ENCODE measurements around the gene ARV1.
A peak's percentile ranks its signal among the peaks of the same experiment; 100 is the strongest.
"Not testable (repeated sequence)": the region's sequence is repeated elsewhere in the genome, so short reads cannot be mapped to it uniquely, and the experiment has no call there.

ARV1 gene

DNA sequence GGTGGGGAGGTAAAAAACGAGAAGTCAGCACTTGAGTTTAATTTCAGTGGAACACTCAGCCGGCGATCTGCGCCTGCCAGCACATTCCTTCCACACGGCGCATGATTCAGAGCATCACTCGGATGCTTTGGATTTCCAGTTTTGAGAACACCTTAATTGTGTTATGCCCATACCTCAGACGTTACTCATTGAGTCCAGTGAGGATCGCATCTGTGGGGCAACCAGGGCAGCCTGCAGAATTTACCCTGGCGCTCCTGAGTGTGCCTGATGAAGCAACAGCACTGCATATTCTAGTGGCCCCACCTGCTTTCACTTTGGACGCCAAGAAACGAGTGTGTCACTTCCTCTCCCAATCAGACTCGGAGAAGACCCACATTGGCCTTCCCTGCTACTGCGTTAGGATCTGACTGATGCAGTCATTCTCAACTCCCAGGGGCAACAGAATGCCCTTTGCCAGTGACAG, 41.3 kb downstream of the ARV1 start:
- peak in 1 of 2 experiments; percentile 30 for DNase-seq

DNA sequence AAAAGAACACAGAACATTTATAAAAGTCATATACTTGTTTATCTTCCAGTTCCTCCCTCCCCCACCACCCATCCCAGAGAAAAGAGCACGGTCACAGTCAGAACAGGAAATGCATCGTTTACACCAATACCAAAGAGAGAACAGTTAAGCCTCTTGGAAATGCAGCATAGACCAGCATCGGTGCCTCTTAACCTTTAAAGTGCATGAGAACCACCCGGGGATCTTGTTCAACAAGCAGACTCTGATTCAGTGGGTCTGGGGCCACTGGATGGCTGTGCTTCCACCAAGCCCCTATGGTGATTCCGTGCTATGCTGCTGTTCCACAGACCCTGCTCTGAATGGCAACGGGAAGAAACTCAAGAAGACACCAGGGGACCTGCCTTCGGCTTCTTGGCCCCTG, 41.9 kb downstream of the ARV1 start:
- DNase-seq: no peak

DNA sequence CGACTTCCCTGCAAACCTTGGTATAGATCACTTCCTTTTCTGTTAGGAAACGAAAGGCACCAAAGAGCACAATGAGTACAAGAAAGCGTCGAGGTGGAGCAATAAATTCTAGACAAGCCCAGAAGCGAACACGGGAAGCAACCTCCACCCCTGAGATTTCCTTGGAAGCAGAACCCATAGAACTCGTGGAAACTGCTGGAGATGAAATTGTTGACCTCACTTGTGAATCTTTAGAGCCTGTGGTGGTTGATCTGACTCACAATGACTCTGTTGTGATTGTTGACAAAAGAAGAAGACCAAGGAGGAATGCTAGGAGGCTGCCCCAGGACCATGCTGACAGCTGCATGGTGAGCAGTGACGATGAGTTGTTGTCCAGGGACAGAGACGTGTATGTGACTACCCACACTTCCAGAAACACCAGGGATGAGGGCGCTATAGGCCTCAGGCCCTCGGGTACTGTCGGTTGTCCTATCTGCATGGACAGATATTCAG, 42.7 kb downstream of the ARV1 start:
- DNase-seq: no peak

DNA sequence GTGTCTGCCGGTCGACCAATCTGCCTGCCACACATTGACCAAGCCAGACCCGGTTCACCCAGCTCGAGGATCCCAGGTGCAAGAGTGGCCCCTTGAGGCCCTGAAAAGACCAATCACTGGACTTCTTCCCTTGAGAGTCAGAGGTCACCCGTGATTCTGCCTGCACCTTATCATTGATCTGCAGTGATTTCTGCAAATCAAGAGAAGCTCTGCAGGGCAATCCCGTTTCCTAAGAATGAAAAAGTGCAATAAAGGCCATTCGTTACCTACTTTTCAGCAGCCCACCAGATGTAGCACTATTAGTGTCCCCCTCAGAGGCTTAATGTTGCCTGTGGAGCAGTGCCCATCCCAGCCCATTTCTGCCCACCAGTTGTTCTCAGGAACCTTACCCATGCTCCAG, 43.6 kb downstream of the ARV1 start:
- DNase-seq: not testable (repeated sequence)

DNA sequence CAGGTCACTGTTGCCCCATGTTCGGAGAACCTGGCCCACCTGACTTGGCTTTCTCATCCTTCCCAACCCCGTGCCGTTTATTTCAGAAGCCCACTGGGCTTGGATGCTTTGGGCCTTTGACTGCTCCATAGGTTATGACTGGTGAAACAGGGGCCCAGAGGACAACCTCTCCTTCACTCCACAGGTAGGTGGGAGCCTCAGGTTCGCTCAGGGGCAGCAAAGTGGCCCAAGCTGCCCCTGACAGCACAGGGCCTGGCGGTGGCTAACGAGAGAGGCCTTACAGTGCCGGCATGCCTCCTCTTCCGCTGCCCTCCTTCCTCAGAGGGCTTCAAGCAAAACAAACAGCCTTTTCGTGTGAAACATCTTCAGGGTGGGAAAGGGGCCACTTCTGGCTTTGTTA, 44.3 kb downstream of the ARV1 start:
- no peak for DNase-seq

DNA sequence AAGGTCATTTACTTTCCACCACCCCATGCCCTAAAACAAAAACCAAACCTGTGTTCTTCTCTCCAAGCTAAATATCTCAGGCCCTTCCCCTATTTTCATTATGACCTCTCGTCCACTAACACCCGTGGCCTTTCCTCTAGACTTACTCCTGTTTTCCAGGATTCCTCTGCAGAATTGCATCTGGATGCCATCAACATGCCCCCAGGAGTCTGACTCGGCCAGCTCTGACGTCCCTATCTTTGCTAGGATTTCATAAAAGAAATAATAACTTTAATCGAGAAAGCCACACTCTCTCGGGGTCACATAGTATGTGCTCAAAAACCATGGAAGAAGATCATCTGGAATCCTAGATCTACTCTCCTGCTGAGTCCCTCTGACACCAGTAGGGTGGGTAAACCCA, 47.7 kb downstream of the ARV1 start:
- no peak for DNase-seq

DNA sequence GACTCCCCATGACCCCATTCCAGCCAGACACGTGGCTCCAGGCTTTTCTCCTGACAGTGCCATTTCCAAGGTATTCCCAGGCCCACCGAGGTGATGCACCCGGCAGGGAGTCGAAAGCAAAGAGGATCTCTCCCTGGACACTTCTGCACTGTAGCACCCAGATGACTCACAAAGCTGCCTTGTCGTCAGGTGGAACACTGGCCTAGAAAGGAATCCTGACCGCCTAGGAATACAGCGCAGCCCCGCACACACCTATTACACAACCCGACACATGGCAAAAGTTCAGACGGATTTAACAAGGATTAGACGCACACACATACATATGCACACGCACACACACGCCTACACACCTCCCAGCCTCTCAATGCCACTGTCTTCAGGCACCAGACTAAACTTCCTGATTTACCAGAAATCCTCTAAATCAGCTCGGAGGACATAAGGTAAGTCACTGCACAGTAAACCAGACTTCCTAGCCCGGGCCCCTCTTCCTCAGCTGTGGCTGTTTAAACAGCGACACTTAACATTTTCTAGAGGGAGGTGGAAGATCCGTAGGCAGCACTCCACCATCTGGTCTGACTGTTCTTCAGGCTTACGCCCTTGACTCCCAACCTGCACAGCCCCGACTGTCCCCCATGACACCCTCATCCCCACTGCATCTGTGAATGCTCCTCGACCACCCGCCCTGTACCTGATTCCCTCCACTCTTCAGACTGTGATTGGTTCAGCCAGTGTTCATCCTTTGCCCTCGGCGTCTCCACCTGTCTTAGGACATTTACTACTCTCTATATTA, 48.4 kb downstream of the ARV1 start:
- no peak for DNase-seq

DNA sequence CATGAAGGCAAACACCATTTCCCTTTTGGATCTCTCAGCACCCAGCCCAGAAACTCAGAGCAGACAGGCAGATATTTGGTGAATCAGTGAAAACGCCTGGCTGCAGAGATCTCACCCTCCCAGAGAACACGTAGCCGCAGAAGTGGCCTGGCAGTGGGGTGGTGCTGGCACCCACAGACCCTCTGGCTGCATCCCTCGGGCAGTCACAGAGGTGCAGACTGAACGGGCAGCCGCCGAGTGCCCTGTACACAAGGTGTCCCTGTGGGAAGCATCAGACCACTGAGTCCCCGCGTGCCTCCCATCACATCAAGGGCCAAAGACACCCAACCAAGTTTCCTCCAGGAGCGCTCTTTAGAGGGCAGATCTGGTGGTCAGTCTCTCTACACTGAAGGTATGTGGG, 49.1 kb downstream of the ARV1 start:
- DNase-seq: no peak

DNA sequence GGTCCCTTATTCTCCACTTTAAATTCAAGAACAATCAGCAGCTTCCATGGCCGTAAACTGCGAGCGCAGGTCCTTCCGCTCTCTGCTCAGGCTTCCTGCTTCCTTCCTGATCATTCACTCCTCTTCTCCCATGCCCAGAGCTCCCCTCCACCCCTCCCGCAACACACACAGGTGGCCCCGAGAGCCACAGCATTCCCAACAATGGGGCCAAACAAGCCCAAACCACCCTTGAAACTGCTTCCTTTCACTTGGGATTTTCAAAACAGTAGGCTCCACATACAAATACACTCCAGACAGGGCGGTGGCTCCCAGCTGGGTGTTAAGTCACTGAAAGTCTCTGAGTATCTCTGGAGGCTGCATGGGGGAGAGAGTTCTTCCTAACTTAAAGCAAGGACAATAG, 49.8 kb downstream of the ARV1 start:
- DNase-seq: no peak

DNA sequence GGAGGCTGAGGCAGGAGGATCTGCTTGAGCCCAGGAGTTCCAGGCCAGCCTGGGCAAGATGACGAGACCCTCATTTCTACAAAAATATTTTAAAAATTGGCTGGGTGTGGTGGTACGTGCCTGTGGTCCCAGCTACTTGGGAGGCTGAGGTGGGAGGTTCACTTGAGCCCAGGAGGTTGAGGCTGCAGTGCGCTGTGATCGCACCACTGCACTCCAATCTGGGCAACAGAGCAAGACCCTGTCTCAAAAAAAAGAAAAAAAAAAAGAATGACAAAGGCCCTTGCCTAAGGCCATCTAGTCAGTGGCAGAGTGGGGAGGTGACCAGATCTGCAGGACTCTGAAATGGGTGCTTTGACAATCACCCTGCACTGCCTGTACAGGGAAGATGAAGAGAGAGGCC, 50.4 kb downstream of the ARV1 start:
- not testable (repeated sequence) for DNase-seq

DNA sequence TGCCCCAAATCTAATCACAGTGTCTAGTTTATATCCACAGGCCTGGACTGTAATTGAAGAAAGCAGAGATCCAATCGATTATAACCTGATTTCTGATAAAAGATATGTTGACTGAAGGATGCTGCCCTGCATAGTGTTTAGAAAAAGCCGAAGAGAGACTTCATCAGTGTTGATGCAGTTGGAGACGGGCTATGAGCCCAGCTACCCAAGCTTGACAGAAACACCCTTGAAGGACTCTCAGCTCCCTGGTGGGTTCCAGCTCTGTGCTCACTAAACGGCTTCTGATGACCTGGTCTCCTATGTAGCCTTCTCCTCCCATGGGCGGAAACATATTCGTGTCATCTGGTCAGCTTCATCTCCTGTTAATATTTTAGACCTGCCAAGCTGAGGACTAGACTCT, 50.9 kb downstream of the ARV1 start:
- no peak for DNase-seq

DNA sequence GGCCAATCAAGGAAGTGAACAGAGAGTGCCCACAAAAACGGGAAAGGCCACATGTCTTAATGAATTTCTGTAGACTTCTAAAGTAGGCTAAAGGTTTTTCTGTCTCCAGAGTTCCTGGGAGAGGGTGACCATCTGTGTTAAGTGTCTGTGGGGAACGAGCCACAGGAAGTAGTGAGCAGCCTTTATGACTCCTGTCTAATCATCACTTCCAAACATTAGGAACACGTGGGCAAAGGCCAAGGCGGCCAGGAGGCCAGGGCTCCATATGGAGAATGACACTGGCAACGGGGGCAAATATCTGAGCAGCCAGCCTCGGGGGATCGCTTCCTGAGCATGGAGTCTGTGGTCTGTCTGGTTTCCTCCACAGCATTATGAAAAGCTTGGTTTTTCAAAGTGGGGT, 54.1 kb downstream of the ARV1 start:
- no peak for DNase-seq

DNA sequence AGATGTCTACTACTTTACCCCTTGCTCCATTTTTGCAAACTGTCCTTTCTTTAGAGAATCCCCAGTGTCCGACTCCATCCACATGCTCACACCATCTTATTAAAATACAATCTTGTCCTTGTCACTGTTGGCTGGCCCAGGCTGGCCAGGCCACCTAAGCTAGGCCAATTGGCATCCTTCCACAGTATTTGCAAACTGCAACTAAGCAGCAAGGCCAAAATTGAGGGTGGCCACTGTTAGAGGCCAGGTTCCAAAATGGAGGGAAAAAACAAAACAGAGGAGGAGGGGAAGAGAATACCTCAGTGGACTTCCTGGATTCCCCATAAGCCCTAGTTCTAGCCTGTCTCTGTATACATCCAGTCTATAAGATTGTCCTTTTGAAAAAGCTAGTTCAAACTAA, 56.9 kb downstream of the ARV1 start:
- DNase-seq: no peak

DNA sequence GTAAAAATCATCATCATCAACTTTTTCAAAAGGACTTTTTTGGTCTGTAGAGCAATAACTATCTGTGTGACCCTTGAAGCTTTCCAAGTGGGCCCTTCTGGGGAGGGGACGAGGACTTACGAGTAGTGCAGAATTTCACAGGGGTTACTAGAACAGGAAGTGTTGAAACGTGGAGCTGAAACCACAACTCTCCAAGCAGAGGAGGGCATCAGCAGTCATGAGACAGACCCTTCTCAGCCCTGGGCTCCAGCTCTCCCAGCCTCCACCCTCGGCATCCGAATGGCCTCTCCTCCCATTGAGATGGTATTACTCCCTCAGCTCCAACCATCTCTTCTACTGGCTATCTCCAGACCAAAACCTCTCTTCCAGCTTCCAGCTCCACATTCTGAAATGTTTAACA, 57.5 kb downstream of the ARV1 start:
- no peak for DNase-seq

DNA sequence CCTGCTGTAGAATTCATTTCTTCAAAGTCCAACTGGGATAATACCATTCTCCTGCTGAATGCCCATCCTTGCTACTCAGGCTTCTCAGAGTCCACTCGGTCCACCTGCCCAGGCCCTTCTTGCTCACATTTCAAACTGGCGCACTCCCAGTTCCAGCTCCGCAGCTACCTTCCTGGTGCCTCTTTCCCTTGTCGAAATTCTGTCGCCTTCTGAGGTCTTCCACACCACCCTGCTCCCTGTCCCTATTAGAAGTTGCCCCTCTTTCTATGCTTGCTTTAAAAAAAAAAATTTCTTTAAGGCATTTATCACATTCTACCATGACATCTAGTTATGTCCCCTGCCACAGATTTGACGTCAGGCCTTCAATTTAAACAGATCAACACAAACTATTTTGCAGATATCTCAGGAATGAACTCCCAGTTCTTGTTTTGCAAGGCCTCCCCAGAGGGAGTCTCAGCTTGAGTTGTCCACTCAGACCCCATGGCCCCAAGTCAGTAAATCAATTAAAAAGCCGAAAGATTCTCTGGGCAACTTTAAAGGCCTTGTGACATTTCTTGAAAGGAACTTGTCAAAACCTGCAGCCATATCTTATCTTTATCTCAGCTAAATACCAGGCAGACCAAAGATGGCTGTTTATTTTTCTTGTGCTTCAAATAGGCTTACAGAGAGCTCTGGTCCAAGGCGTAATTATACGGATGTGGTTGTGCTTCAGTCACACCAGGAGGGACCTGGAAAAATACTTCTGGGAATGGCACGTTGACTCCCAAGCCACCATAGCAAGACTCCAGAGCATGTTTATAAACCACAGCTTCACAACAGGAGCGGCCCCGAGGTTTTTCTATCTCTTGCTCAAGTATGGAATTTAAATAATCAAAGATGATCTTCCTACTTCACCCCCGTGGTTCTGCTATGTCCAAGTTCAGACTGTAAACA, 59.0 kb downstream of the ARV1 start:
- no peak for DNase-seq

DNA sequence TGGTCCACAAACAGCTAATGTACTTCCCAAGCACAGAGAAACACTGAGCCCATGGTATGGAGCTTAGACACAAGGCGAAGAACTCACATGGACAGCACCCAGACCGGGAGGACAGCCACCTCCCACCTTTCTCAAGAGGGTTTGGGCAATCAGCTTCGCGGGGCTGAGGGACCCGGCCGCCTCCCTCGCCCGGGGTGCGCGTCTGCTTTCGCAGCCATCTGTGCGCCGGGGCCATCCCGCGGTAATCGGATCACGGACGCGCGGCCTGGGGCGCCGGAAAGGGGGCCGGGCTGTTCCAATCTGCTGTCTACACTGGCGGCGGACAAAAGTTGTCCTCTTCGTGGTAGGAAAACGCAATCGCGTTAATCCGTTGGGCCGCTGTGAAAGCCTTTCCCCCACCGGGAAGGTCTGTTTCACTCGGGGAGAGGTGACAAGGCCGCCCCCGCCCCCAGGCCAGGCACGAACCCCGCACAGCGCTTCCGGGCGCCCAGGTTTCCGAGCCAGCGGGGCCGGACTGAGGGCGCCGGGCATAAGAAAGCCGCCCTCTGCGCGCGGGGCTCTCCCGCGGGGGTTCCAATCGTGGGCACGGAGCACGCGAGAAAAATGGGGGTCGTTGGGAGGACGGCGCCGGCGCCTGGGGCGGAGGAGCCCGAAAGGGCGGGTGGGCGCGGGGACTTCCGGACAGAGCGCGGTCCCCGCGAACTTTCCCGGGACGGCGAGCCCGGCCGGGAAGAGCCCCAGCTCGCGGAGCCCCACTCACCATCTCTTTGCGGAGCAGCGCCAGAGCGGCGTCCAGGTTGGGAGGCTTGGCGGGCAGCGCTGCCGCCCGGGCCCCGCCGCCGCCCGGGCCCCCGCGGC, 60.5 kb downstream of the ARV1 start:
- DNase-seq: peak; percentile 60 to 69

DNA sequence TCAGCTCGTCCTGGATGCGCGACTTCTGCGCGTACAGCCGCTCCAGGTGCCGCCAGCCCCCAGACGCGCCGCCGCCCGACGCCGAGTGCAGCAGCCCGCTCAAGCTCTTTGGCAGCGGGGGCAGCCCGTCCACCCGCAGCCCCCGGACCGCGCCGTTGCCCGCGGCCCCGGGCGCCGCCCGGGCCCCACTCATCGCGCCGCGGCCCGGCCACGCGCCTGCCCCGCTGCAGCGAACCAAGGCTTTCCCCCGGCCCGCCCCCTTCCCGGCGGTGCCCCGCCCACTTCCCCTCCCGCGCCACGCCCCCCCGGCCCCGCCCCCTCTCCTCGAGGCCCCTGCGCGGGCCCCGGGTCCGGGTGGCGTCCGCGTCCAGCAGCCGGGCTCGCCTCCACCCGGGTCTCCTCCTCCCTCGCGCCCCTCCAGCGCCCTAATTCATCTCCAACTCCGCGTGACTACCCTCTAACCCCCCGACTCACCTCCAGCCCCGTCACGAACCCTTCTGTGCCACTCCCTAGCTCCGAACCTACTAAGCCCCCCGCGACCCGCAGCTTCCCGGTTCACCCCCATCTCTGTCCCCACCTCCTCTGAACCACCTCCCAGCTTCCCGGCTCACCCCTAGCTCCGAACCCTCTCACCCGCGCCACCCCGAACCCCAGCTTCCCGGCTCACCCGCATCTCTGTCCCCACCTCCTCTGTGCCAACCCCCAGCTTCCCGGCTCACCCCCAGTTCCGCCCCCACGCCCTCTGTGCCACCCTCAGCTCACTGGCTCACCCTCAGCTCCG, 61.3 kb downstream of the ARV1 start, which contains the start of gene FAM89A:
TSS of gene FAM89A (minus strand) at position 236 of the 781 bp plus-strand sequence. CDS start at position 193, 43 bp downstream.
- peak; percentile 83 to 84 for DNase-seq

DNA sequence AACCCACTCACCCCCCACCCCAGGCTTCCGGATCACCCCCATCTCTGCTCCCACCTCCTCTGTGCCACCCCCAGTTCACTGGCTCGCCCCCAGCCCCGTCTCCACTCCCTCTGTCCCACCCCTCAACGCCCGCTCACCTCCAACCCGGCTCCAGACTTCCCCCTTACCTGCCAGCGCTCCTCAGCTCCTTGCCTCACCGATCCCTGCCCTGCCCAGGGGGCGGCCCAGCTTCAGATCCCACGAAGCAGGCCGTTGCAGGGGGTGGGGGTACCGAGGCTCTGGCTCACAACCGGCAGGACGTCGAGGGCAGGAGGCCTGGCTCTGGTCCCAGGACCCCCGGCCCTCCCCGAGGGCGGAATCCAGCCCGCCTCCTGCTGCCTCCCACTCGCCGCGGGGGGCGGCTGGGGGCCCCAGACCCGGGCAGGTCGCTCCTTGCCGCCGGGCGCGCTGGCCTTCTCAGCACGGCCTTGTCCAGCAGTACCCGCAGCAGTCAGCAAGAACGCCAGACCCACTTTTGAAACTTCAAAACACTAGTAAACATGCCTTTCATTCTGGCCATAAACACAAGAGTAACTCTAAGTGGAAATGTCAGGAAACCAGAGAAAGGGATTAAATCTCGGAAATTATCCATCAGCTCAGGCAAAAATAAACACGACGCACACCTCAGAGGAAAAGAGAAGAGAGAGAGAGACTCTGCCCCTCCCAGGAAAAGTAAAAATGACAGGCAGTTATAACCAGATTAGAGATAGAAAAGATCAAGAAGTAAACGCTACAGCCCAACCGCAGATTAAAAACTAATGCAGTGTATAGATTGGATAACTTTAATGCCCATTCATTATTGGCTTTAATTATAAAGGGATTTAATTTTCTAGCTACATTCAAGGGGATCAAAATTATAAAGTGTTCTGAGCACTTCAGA, 62.2 kb downstream of the ARV1 start:
- no peak for DNase-seq

DNA sequence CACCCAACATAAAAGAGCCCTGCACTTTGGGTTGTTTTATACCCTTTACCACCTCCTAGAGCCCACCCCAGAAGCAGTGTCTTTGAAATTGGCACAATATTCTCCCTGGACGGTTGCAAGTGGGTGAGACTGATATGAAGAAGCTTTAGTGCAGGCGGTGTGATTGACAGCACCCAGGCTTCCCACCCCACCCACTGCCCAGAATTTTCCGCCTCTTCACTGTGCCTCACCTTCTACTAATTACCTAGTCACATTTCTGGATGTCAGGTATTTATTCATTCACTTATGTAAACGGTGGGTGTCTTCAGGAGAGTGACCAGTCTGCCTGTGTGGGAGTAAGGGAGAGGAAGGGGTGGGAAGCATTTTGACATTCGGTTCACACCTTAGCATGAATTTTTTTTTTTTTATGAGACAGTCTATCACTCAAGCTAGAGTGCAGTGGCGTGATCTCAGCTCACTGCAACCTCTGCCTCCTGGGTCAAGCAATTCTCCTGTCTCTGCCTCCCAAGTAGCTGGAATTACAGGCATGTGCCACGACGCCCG, 62.9 kb downstream of the ARV1 start:
- DNase-seq: no peak

DNA sequence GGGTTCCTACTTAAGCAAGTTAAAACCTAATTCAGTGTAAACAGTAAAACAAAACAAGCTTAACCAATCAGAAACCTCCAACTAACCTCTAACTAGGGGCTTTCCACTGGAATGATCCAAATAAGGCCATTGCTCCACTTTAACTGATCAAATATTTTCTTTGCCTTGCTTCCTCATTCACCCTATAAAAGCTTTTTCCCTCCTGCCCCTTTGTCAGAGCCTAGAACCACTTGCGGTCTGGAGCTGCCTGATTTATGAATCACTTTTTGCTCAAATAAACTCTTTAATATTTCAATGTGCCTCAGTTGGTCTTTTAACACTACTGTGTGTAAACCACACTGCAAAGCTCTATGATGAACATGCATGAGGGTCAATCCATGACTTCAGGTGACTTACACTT, 65.7 kb downstream of the ARV1 start:
- DNase-seq: no peak

Data from activated T-cell treated with anti-CD3 and anti-CD28 coated beads, Interleukin-2, amount 50 U/mL, for 48 hours (primary cell).